Breast epithelium (tissue), 3 donors: ENCODE data around the gene IFNL2.

Experiments used
- POLR2A ChIP-seq: fragments of 450-650 bp; IDR thresholded peaks from one replicate; pipeline ENCODE4 v1.6.1; 2016; ENCODE audit warnings: antibody characterized with exemption, mild to moderate bottlenecking, moderate library complexity
- TF ChIP-seq, protein P1 (sequence below), 3 donors: fragments of 450-650 bp; IDR thresholded peaks; one replicate each; pipeline ENCODE4 v1.5.1; 2016 to 2017; ENCODE audit warnings: antibody characterized with exemption in 3 of 3, mild to moderate bottlenecking in 3 of 3, moderate library complexity in 3 of 3

DNA sequence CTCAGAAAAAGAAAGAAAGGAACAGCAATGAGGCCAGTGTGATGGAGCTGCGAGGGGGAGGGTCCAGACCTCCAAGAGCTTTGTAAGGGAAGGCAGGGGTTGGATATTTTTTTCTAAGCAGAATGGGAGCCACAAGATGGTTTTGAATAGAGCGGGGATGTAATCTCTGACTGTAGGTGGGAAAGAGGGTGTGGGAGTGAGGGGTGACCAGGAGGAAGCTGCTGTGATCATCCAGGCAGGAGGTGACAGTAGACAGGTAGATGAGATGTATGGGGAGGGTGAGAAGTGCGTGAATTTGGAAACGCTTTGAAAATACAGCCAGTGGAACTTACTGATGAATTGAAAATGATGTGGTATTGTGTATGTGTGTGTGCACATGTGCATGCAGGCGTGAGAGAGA lies 7.4 kb downstream of the IFNL2 start:
- TF ChIP-seq, protein P1, sequence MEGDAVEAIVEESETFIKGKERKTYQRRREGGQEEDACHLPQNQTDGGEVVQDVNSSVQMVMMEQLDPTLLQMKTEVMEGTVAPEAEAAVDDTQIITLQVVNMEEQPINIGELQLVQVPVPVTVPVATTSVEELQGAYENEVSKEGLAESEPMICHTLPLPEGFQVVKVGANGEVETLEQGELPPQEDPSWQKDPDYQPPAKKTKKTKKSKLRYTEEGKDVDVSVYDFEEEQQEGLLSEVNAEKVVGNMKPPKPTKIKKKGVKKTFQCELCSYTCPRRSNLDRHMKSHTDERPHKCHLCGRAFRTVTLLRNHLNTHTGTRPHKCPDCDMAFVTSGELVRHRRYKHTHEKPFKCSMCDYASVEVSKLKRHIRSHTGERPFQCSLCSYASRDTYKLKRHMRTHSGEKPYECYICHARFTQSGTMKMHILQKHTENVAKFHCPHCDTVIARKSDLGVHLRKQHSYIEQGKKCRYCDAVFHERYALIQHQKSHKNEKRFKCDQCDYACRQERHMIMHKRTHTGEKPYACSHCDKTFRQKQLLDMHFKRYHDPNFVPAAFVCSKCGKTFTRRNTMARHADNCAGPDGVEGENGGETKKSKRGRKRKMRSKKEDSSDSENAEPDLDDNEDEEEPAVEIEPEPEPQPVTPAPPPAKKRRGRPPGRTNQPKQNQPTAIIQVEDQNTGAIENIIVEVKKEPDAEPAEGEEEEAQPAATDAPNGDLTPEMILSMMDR (IDR thresholded peaks at IDR 0.05), result no peak
- TF ChIP-seq POLR2A, result no peak
